GM13977 (cell line): ENCODE measurements around the gene SCYGR1.
"Not testable (repeated sequence)": the region's sequence is repeated elsewhere in the genome, so short reads cannot be mapped to it uniquely, and the experiment has no call there.

Source experiments
- DNase-seq: peaks from one replicate; pipeline ENCODE4 v3.0.0; 2012; ENCODE audit warnings: low spot score
- in situ Hi-C: fragments of 300-500 bp; cut with MboI; formaldehyde crosslinking; loops from one replicate; pipeline ENCODE4 v1.12.0; 2022; ENCODE audit warnings: low sequenced_read_pairs, low pct_unique_long_range_greater_than_20kb, mixed read lengths, inconsistent platforms; ENCODE audit not compliant: unreplicated experiment
- TF ChIP-seq, protein P1 (sequence below): IDR thresholded peaks from 2 replicates; pipeline ENCODE4 v1.5.1; 2012; ENCODE audit warnings: mild to moderate bottlenecking, control low read depth; ENCODE audit not compliant: insufficient read depth; ENCODE audit errors: extremely low read depth, missing control alignments

Gene SCYGR1

DNA sequence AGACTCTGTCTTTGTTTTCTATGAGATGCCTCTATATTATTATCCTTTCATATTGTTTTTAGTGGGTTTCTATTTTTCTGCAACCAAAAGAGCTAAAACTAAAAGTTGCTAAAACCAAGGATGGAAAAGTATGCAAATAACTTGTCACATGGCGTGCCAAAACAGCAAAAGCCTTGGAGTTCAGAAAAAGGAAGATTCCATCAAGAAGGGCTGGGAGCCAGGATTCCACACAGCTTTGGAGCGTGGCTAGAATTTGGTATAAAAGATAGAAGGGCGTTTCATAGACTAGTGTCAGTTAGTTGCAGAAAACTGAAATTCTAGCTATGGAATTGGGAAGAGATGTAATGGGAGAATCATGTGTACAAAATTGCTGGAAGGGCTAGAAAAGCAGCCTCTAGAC lies 4.1 kb downstream of the SCYGR1 start:
- DNase-seq, result no peak
- TF ChIP-seq, protein P1, sequence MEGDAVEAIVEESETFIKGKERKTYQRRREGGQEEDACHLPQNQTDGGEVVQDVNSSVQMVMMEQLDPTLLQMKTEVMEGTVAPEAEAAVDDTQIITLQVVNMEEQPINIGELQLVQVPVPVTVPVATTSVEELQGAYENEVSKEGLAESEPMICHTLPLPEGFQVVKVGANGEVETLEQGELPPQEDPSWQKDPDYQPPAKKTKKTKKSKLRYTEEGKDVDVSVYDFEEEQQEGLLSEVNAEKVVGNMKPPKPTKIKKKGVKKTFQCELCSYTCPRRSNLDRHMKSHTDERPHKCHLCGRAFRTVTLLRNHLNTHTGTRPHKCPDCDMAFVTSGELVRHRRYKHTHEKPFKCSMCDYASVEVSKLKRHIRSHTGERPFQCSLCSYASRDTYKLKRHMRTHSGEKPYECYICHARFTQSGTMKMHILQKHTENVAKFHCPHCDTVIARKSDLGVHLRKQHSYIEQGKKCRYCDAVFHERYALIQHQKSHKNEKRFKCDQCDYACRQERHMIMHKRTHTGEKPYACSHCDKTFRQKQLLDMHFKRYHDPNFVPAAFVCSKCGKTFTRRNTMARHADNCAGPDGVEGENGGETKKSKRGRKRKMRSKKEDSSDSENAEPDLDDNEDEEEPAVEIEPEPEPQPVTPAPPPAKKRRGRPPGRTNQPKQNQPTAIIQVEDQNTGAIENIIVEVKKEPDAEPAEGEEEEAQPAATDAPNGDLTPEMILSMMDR, result no peak
- in situ Hi-C loops, result no loop called here

DNA sequence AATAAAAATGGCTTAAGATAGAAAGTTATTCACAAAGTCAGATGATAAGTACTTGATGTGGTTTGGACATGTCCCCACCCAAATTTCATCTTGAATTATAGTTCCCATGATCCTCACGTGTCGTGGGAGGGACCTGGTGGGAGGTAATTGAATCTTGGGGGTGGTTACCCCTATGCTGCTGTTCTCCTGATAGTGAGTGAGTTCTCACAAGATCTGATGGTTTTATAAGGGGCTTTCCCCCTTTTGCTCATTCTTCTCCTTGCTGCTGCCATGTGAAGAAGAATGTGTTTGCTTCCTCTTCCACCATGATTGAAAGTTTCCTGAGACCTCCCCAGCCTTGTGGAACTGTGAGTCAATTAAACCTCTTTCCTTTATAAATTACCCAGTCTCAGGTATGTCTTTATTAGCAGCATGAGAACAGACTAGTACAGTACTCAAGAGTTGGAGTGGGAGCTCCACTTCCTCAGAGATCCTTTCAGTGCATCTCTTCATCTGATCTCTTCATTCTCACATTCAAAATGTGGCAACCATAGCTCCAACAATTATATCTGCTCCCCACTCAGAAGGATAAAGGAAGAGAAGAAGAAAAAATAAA lies 5.4 kb downstream of the SCYGR1 start:
- DNase-seq, in situ Hi-C loops: not testable (repeated sequence)

DNA sequence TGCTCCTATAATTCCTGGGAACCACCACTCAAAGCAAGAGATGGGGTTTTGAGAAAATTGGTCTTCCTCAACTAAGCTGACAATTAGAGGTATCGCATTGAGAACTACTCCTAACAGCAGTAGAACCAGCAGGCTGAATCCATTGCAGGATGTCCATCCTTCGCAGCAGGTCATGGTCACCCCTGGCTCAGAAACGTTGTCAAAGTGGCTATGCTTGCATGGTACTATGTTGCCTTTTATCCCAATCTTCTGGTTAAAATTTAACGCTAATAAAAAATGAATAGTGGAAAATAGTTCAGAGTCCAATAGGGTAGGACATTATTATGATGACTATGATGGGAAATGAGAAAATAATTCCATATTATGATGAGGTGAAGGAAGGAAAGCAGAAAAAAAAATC lies 8.7 kb downstream of the SCYGR1 start, which contains the start of gene TM4SF20:
TSS of gene TM4SF20 (minus strand) at position 212 of the 400 bp plus-strand sequence. CDS start at position 174, 38 bp downstream.
- TF ChIP-seq, protein P1, result no peak
- DNase-seq, result no peak
- in situ Hi-C loops, result no loop called here

DNA sequence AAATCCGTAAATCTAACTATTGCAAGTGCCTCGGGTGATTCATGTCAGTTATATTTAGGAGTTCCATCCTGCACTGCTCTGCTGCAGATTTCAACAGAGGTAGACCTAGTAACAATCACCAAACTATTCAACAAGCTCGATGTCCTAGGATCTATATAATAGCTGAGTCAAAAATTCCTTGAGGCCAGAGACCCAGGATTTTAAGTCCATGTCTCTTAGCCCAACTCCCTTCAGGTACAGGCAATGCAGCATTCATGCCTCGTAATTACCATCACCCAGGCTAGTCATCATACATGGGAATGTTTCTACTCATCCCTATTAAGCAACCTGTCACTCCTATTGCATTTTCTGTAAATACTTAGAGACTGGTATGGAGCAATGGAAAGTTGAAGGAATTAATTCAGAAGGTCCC lies 9.4 kb downstream of the SCYGR1 start:
- no peak for DNase-seq
- in situ Hi-C loops, result no loop called here
- TF ChIP-seq, protein P1, result no peak

DNA sequence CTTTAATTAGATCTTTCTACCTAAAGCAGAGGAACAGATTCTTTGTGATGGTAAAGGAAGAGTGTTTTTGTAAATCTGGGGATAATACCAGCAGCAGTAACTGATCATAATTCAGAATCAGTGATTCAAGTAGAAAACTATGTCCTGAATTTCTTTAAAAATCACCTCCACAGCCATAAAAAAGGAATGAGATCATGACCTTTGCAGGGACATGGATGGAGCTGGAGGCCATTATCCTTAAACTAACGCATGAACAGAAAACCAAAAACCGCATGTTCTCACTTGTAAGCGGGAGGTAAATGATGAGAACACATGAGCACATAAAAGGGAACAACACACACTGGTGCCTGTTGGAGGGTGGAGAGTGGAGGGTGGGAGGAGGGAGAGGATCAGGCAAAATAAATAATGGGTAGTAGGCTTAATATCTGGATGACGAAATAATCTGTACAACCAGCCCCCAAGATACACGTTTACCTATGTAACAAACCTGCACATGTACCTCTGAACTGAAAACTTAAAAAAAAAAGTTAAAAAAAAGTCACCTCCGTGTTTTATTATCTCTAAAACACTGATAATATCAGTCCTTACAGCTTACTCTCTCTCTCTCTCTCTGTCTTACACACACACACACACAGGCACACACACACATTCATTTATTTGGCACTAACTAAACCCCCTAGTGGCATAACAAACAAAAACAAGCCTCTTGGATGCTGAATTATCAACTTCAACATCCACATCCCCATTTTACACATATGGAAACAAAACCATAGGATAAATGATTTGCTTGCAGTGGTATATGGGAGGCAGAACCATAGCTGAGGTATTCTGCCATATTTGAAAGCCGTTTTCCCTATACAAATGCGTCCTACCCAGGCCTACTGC lies 10.0 kb downstream of the SCYGR1 start:
- in situ Hi-C loops, result no loop called here
- no peak for DNase-seq
- TF ChIP-seq, protein P1, result no peak

DNA sequence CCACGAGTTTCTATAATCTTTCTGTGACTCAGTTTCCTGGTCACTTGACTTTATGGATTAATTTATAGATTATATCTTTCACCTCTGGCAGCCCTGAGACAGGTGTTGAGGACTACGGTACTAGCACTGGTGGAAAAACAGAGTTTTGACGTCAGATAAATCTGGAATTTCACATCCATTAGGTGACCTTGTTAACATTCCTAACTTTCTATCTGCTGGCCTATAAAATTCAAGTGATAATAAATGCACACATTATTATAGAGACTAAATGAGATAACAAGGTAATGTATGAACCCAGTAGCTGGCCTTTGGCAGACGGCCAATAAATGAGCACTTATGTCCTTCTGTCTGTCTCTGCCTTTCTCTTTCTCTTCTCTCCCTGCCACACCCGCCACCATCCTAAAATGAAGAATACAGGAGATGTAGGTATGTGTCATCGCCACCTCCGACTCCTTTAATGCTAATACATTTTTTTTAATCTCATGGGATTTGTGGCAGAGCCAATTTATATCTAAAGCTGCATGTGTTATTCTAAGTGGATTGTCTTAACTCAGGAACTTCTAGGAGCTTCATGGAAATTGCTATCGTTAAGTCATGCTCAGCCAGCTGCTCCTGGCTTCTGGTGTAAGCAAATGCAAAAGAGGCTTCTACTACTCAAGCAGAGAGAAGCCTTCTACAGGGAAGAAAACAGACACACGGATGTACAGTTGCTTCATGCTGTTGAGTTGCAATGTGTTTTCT lies 10.9 kb downstream of the SCYGR1 start:
- TF ChIP-seq, protein P1, result no peak
- in situ Hi-C loops, result no loop called here
- DNase-seq, result no peak
